Peyer's patch (tissue), 4 donors: ENCODE measurements around the gene IKBKE. TPM values are rescaled to one million over a fixed set of nuclear protein-coding genes. Genes with fewer than 3 reads are reported as not detected.

Source experiments
- DNase-seq, 3 donors: peaks; one replicate each; pipeline ENCODE4 v3.0.0-alpha.2; 2017 to 2019
- H3K27ac ChIP-seq, 4 donors: fragments of 200-600 bp; sonication (generic); one replicate each; pipeline ENCODE4 v1.5.1; 2016 to 2019
- H3K27me3 ChIP-seq, 2 donors: fragments of 200-600 bp; sonication (generic); one replicate each; pipeline ENCODE4 v1.5.1; 2019
- H3K36me3 ChIP-seq, 3 donors: fragments of 200-600 bp; sonication (generic); one replicate each; pipeline ENCODE4 v1.5.1; 2016 to 2019
- H3K4me1 ChIP-seq, 4 donors: fragments of 200-600 bp; sonication (generic); one replicate each; pipeline ENCODE4 v1.5.1; 2016 to 2019
- H3K4me3 ChIP-seq, 4 donors: fragments of 200-600 bp; sonication (generic); 1 replicate in 3 of 4; 2 replicates in 1 of 4; pipeline ENCODE4 v1.5.1; 2016 to 2019; ENCODE audit warnings: mild to moderate bottlenecking in 1 of 4
- H3K9me3 ChIP-seq, 4 donors: fragments of 200-600 bp; sonication (generic); one replicate each; pipeline ENCODE4 v1.5.1; 2016 to 2019; ENCODE audit warnings: mild to moderate bottlenecking in 1 of 4
- POLR2A ChIP-seq, 2 donors: fragments of 450-650 bp; IDR thresholded peaks; one replicate each; pipeline ENCODE4 v1.5.1; 2017; ENCODE audit warnings: antibody characterized with exemption in 2 of 2, mild to moderate bottlenecking in 2 of 2, moderate library complexity in 2 of 2
- total RNA-seq, 4 donors: library from RNA; depleted of rRNA; stranded (reverse); fragments of >200 nt; gene quantifications; one replicate each; pipeline ENCODE4 v1.1.0, GENCODE V29; 2016
- TF ChIP-seq, protein P1 (sequence below), 6 experiments: fragments of 450-650 bp in 4 of 6; fragments of 200-600 bp in 2 of 6; sonication (generic) in 1 of 6; IDR thresholded peaks; one replicate each; pipeline ENCODE4 v1.5.1; 2017 to 2019; ENCODE audit warnings: antibody characterized with exemption in 6 of 6, mild to moderate bottlenecking in 3 of 6, moderate library complexity in 1 of 6

IKBKE gene
- 10 to 100 TPM in 3 of 4 donors, 1 to 10 TPM in 1; 5.6 to 31.4 (median 17.5) TPM for total RNA-seq

DNA sequence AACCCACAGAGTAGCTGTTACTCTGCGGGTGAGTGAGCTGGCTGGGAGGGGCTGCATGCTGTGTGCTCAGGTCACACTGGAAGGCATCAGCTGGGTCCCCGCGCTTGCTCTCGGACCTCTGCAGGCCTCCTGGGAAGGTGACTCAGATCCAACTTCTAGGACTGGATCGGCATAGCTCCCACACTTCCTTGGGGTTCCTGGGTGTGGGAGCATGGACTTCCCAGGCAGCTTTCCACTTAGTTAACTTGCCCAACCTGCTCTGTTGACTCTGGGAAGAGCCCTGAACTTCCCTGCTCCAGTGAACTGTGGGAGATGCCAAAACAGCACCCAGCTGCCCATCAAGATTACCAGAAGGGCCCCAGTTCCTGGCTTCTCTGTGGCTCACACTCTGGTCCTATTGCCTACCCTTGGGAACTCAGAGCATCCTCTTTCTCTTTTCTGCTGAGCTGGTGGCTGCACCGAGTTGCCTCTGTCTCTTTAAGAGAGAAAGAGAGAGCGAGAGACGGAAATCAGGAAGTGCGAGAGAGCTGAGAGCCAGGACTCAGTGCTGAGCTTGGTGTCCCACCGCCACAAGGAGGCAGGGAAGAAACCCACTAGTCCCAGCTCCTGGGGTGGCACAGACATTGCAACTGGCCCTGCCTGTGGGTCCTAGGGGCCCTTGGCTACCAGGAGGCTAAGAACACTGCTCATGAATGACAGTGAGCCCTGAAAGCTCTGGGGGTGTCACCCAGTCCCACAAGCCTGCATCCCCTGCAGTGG is at the start of gene IKBKE:
Gene IKBKE (plus strand): TSS at position 544 of the 759 bp plus-strand sequence. CDS start 2,752 bp downstream, outside the sequence.
- H3K27ac ChIP-seq = peak within 1 kb of the TSS; percentile 48 to 90 (median 74)
- peaks cover 0 to 8% (median 0%) of the 10 kb centered on the region in 3 donors for H3K36me3 ChIP-seq
- H3K9me3 ChIP-seq = no peaks in the 10 kb centered on the region
- H3K4me1 ChIP-seq = peaks cover 4 to 38% (median 24%) of the 10 kb centered on the region in 4 donors
- no peaks in the 10 kb centered on the region for H3K27me3 ChIP-seq
- peak within 1 kb of the TSS; percentile 69 to 82 (median 74) for H3K4me3 ChIP-seq
- TF ChIP-seq, protein P1, sequence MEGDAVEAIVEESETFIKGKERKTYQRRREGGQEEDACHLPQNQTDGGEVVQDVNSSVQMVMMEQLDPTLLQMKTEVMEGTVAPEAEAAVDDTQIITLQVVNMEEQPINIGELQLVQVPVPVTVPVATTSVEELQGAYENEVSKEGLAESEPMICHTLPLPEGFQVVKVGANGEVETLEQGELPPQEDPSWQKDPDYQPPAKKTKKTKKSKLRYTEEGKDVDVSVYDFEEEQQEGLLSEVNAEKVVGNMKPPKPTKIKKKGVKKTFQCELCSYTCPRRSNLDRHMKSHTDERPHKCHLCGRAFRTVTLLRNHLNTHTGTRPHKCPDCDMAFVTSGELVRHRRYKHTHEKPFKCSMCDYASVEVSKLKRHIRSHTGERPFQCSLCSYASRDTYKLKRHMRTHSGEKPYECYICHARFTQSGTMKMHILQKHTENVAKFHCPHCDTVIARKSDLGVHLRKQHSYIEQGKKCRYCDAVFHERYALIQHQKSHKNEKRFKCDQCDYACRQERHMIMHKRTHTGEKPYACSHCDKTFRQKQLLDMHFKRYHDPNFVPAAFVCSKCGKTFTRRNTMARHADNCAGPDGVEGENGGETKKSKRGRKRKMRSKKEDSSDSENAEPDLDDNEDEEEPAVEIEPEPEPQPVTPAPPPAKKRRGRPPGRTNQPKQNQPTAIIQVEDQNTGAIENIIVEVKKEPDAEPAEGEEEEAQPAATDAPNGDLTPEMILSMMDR (IDR thresholded peaks at IDR 0.05) = peak in 4 of 6 experiments; percentile 11 to 52 (median 50)
- TF ChIP-seq POLR2A (IDR thresholded peaks at IDR 0.05) = peak in 1 of 2 donors; percentile 32
- peak; percentile 64 to 84 (median 73) for DNase-seq

GRCh38 chr1:206421616-206422340 is 48.5 kb upstream of the IKBKE start:
- Histone ChIP-seq H3K27ac (no peak overlapping the region), H3K36me3 (peaks cover 0 to 14% (median 0%) of the 10 kb centered on the region in 3 donors), H3K4me3 (no peak overlapping the region), H3K27me3 (no peaks in the 10 kb centered on the region), H3K4me1 (no peaks in the 10 kb centered on the region), H3K9me3 (no peaks in the 10 kb centered on the region)
- TF ChIP-seq, protein P1 (IDR thresholded peaks at IDR 0.05) = no peak
- no peak for TF ChIP-seq POLR2A (IDR thresholded peaks at IDR 0.05)
- no peak for DNase-seq

- no peak overlapping the region for H3K27ac ChIP-seq
- DNase-seq = no peak
- H3K4me1 ChIP-seq = no peaks in the 10 kb centered on the region
- H3K27me3 ChIP-seq = no peaks in the 10 kb centered on the region
- peaks cover 0 to 12% (median 0%) of the 10 kb centered on the region in 3 donors for H3K36me3 ChIP-seq
- TF ChIP-seq, protein P1 (IDR thresholded peaks at IDR 0.05) = no peak
- no peak for TF ChIP-seq POLR2A (IDR thresholded peaks at IDR 0.05)
- no peaks in the 10 kb centered on the region for H3K9me3 ChIP-seq
- no peak overlapping the region for H3K4me3 ChIP-seq
These were observed 47.8 kb upstream of the IKBKE start for GRCh38 chr1:206422525-206422924.

GRCh38 chr1:206427291-206427690 is 43.0 kb upstream of the IKBKE start:
- H3K9me3 ChIP-seq = no peaks in the 10 kb centered on the region
- H3K36me3 ChIP-seq = peaks cover 0 to 3% (median 0%) of the 10 kb centered on the region in 3 donors

GRCh38 chr1:206429421-206429820 is 40.9 kb upstream of the IKBKE start:
- Histone ChIP-seq H3K27me3 (no peaks in the 10 kb centered on the region), H3K27ac (peak overlapping the region in 1 of 4 donors; percentile 42), H3K4me3 (no peak overlapping the region), H3K9me3 (no peaks in the 10 kb centered on the region), H3K36me3 (peaks cover 0 to 3% (median 0%) of the 10 kb centered on the region in 3 donors), H3K4me1 (peaks cover 0 to 6% (median 0%) of the 10 kb centered on the region in 4 donors)
- TF ChIP-seq, protein P1 (IDR thresholded peaks at IDR 0.05) = no peak
- no peak for TF ChIP-seq POLR2A (IDR thresholded peaks at IDR 0.05)
- no peak for DNase-seq

More at GRCh38 chr1:206427291-206427690, 43.0 kb upstream of the IKBKE start:
- H3K27ac ChIP-seq = no peak overlapping the region
- TF ChIP-seq, protein P1 (IDR thresholded peaks at IDR 0.05) = no peak
- no peak for TF ChIP-seq POLR2A (IDR thresholded peaks at IDR 0.05)
- peaks cover 0 to 6% (median 0%) of the 10 kb centered on the region in 4 donors for H3K4me1 ChIP-seq
- no peaks in the 10 kb centered on the region for H3K27me3 ChIP-seq
- no peak for DNase-seq
- H3K4me3 ChIP-seq = no peak overlapping the region
